Measurements from ENCODE around the gene RELL1. TPM values are rescaled to one million over a fixed set of nuclear protein-coding genes. Genes with fewer than 3 reads are reported as not detected.

RELL1 gene
- total RNA-seq, 2 donors from 2014 or later = 24.4 to 48.2 TPM

DNA sequence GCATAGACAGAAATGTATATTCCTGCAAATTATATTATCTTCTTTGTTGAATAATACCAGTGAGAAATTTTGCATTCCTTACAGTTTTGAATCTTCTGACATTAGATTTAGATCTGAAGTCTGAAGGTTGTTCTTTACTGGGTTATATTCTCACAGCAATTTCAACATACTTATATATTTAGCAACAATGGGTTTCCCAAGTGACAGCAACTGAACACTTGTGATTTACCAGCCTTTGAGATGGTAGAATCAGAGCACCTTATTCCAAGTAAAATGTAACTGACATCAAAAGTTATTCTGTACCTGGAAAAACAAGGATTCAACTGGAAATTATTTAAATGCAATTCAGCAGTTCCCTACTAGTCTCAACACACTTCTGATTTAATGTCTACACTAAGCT lies 66.0 kb downstream of the RELL1 start:
- TF ChIP-seq, protein P1, sequence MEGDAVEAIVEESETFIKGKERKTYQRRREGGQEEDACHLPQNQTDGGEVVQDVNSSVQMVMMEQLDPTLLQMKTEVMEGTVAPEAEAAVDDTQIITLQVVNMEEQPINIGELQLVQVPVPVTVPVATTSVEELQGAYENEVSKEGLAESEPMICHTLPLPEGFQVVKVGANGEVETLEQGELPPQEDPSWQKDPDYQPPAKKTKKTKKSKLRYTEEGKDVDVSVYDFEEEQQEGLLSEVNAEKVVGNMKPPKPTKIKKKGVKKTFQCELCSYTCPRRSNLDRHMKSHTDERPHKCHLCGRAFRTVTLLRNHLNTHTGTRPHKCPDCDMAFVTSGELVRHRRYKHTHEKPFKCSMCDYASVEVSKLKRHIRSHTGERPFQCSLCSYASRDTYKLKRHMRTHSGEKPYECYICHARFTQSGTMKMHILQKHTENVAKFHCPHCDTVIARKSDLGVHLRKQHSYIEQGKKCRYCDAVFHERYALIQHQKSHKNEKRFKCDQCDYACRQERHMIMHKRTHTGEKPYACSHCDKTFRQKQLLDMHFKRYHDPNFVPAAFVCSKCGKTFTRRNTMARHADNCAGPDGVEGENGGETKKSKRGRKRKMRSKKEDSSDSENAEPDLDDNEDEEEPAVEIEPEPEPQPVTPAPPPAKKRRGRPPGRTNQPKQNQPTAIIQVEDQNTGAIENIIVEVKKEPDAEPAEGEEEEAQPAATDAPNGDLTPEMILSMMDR (IDR thresholded peaks at IDR 0.05) = no peak
- Histone ChIP-seq H3K36me3 (no peaks in the 10 kb centered on the region), H3K9me3 (no peaks in the 10 kb centered on the region), H3K4me3 (no peak overlapping the region), H3K27me3 (no peaks in the 10 kb centered on the region), H3K4me1 (no peaks in the 10 kb centered on the region), H3K27ac (no peak overlapping the region), H3K9ac (ENCODE audit: low read depth in 2 of 2, low read length in 2 of 2) (no peak overlapping the region)
- intact Hi-C loops (cut with DNase I) = no loop called here
- no peak for DNase-seq

DNA sequence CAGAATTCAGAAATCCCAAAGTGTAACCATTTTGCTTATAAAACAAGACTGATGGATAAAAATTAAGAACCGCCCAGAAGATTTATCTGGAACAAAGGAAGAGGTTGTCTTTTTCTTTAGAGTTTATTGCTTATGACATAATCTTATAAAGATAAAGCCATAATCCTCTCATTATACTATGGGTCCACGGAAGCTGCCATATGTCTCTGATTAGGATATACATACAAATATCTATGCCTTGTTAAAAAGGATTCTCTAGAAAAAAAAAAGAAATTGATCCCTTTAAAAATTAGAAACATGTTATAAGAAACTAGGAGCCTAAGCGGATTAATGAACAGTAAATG lies 70.5 kb downstream of the RELL1 start:
- Histone ChIP-seq H3K4me1 (no peaks in the 10 kb centered on the region), H3K9me3 (no peaks in the 10 kb centered on the region), H3K27me3 (no peaks in the 10 kb centered on the region), H3K27ac (no peak overlapping the region), H3K4me3 (no peak overlapping the region), H3K36me3 (no peaks in the 10 kb centered on the region), H3K9ac (ENCODE audit: low read depth in 2 of 2, low read length in 2 of 2) (no peak overlapping the region)
- DNase-seq = no peak
- TF ChIP-seq, protein P1 (IDR thresholded peaks at IDR 0.05) = no peak
- intact Hi-C loops (cut with DNase I) = no loop called here

DNA sequence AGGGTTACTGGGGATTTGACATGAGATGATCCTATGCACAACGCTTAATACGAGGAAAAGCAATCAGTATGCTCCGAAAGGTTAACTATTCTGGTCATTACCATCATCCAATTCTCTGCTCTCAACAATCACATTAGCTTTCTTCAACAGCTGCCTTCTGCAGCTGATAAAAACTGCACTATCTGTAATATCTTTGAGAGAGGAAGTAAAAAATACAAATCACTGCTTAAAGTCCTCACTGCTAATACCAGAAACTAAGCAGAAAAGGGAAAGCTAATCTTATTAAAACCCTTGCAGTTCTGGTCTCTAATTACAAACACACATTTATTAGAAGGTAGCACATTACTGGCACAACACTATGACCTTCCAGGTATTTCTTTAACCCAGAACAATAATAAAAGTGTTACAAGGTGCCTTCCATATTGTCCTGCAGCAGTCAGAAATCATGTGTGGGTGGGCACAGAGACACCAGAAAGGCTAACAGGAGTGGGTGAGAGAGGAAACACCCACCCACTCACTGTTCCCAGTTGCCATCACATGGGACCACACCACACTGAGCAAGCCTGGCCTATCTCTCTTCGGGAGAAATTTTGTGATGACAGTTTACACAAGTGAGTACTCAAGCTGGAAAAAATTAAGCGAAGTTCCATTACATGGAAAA lies 71.0 kb downstream of the RELL1 start:
- no peaks in the 10 kb centered on the region for H3K36me3 ChIP-seq
- no peak overlapping the region for H3K9ac ChIP-seq (ENCODE audit: low read depth in 2 of 2, low read length in 2 of 2)
- no peaks in the 10 kb centered on the region for H3K27me3 ChIP-seq
- intact Hi-C loops (cut with DNase I) = no loop called here
- H3K4me1 ChIP-seq = no peaks in the 10 kb centered on the region
- H3K9me3 ChIP-seq = no peaks in the 10 kb centered on the region
- no peak overlapping the region for H3K4me3 ChIP-seq
- no peak overlapping the region for H3K27ac ChIP-seq
- no peak for DNase-seq
- TF ChIP-seq, protein P1 (IDR thresholded peaks at IDR 0.05) = no peak

DNA sequence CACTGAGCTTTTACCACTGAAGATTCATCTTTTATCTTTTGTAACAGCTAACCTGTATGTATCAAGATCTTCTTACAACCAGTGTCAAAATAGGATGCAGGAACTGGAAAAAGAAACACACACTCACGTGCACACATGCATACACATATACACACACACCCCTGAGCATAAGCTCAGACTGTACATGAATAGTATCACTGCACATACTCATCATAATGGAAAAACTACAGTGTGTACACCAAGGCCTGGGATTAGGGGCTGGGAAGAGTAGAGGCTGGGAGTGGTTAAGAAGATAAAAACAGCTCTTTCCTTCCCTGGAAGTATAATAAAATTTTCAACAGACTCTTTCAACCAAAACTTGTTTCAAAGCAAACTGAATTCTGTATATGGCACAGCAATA lies 73.4 kb downstream of the RELL1 start:
- Histone ChIP-seq H3K27ac (no peak overlapping the region), H3K9me3 (no peaks in the 10 kb centered on the region), H3K27me3 (no peaks in the 10 kb centered on the region), H3K4me1 (no peaks in the 10 kb centered on the region), H3K36me3 (no peaks in the 10 kb centered on the region), H3K4me3 (no peak overlapping the region), H3K9ac (ENCODE audit: low read depth in 2 of 2, low read length in 2 of 2) (no peak overlapping the region)
- TF ChIP-seq, protein P1 (IDR thresholded peaks at IDR 0.05) = no peak
- no peak for DNase-seq
- intact Hi-C loops (cut with DNase I) = no loop called here

DNA sequence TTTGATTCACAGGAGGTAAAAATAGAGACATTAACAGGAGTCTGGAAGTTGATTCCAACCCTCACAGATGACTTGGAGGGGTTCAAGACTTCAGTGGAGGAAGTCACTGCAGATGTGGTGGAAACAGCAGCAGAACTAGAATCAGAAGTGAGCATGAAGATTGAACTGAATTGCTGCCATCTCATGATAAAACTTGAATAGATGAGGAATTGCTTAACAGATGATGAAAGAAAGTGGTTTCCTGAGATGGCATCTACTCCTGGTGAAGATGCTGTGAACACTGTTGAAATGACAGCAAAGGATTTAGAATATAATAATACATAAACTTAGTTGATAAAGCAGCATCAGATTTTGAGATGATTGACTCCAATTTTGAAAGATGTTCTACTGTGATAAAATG lies 76.5 kb downstream of the RELL1 start:
- H3K27ac ChIP-seq = no peak overlapping the region
- H3K27me3 ChIP-seq = no peaks in the 10 kb centered on the region
- TF ChIP-seq, protein P1 (IDR thresholded peaks at IDR 0.05) = no peak
- no peak for DNase-seq
- intact Hi-C loops (cut with DNase I) = loop anchor here (5.0 to 10.0 kb wide), 3 partner anchors 65 to 425 kb away; no protein-coding TSS in a partner anchor
- H3K9me3 ChIP-seq = no peaks in the 10 kb centered on the region
- H3K4me3 ChIP-seq = no peak overlapping the region
- H3K9ac ChIP-seq (ENCODE audit: low read depth in 2 of 2, low read length in 2 of 2) = no peak overlapping the region
- H3K4me1 ChIP-seq = no peaks in the 10 kb centered on the region
- H3K36me3 ChIP-seq = no peaks in the 10 kb centered on the region
